AG04450 (cell line): ENCODE results near the gene WWOX. TPM values are rescaled to one million over a fixed set of nuclear protein-coding genes. Genes with fewer than 3 reads are reported as not detected.

Source experiments
- CTCF ChIA-PET: fragments of 300-600, 350-600 bp; formaldehyde crosslinking; extraction: SDS; loops from one replicate; lab custom pipeline; 2022; ENCODE audit warnings: antibody characterized with exemption, inconsistent platforms; lab: Charles Lee
- POLR2A ChIA-PET: fragments of 350-600 bp; formaldehyde crosslinking; extraction: SDS; loops from one replicate; lab custom pipeline; 2021; ENCODE audit warnings: antibody characterized with exemption, inconsistent platforms; lab: Yijun Ruan, JAX
- DNase-seq: peaks from one replicate; pipeline ENCODE4 v3.0.0-alpha.2; 2011; ENCODE audit warnings: low read depth, low spot score
- H3K27ac ChIP-seq: one replicate; pipeline ENCODE4 v1.5.1; 2012; ENCODE audit warnings: low read depth, low read length, control low read depth
- H3K27me3 ChIP-seq: one replicate; pipeline ENCODE4 v1.6.0; 2012; ENCODE audit warnings: low read length; ENCODE audit not compliant: control insufficient read depth, insufficient read depth
- H3K4me3 ChIP-seq: 2 replicates; pipeline ENCODE4 v1.5.1; 2011; ENCODE audit warnings: mild to moderate bottlenecking, low read depth, low read length, control low read depth
- H3K9me3 ChIP-seq: 2 replicates; pipeline ENCODE4 v1.5.1; 2012; ENCODE audit warnings: low read length; ENCODE audit not compliant: control insufficient read depth, insufficient read depth
- polyA plus RNA-seq: library from polyadenylated mRNA; depleted of rRNA; stranded (reverse); fragments of >200 nt; gene quantifications from 2 replicates; pipeline ENCODE4 v1.2.3, GENCODE V29; 2011
- TF ChIP-seq, protein P1 (sequence below): IDR thresholded peaks from 2 replicates; pipeline ENCODE4 v1.5.1; 2011; ENCODE audit warnings: low read depth, low read length, control low read depth, inconsistent platforms

WWOX gene
- polyA plus RNA-seq, 1 experiment: 2.1 TPM

DNA sequence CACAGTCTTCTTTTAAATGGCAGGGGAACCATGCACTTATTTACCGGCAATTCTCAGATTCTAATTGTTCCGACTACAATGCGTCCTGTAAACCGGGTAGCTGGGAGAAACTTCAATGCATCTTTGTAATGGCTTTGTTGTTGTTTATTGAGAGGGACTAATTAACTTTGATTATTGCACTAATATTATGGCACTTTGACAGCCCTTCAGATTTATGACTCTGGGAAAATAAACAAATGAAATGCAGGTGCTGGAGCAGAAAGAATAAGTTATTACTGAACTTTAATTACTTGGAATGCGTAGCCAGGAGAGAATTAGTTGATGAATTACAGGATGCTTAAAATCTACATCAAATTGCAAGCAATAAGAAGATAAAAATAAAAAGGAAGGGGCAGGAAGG lies 77.0 kb downstream of the WWOX start:
- Histone ChIP-seq H3K9me3 (peaks cover 5% of the 10 kb centered on the region), H3K27ac (no peak overlapping the region), H3K27me3 (no peaks in the 10 kb centered on the region), H3K4me3 (no peak overlapping the region)
- DNase-seq: no peak
- CTCF ChIA-PET: interaction anchor here (0.5 kb wide), 1 partner anchor 53 kb away, joined by 4 read pairs; no protein-coding TSS in a partner anchor
- TF ChIP-seq, protein P1, sequence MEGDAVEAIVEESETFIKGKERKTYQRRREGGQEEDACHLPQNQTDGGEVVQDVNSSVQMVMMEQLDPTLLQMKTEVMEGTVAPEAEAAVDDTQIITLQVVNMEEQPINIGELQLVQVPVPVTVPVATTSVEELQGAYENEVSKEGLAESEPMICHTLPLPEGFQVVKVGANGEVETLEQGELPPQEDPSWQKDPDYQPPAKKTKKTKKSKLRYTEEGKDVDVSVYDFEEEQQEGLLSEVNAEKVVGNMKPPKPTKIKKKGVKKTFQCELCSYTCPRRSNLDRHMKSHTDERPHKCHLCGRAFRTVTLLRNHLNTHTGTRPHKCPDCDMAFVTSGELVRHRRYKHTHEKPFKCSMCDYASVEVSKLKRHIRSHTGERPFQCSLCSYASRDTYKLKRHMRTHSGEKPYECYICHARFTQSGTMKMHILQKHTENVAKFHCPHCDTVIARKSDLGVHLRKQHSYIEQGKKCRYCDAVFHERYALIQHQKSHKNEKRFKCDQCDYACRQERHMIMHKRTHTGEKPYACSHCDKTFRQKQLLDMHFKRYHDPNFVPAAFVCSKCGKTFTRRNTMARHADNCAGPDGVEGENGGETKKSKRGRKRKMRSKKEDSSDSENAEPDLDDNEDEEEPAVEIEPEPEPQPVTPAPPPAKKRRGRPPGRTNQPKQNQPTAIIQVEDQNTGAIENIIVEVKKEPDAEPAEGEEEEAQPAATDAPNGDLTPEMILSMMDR: no peak
- POLR2A ChIA-PET: no interaction called here

DNA sequence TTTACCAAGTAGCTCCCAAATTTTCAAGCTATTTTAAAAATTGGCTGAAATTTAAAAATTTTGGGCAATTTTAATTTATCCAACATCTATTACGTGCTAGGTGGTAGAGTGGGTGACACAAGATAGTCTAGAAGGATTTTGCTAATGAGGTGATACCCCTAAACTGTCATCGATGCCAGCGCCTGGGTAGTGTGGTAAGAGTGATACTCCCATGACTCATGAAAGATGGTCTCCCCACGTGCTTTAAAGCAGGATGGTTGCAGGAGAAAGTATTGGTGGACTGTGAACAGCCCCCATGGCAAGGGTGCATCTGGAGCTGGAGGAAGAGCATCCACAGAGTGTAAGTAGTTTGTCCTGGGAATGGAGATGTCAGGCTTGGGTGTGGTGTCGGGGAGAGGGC lies 77.8 kb downstream of the WWOX start:
- ChIA-PET CTCF (no interaction called here), POLR2A (no interaction called here)
- Histone ChIP-seq H3K4me3 (no peak overlapping the region), H3K27me3 (no peaks in the 10 kb centered on the region), H3K27ac (no peak overlapping the region), H3K9me3 (peaks cover 5% of the 10 kb centered on the region)
- DNase-seq: no peak
- TF ChIP-seq, protein P1: no peak

GRCh38 chr16:78177987-78178386 lies 78.5 kb downstream of the WWOX start:
- POLR2A ChIA-PET: no interaction called here
- H3K9me3 ChIP-seq: peaks cover 5% of the 10 kb centered on the region
- no peak overlapping the region for H3K27ac ChIP-seq
- no peak for DNase-seq
- CTCF ChIA-PET: no interaction called here
- TF ChIP-seq, protein P1: no peak
- no peak overlapping the region for H3K4me3 ChIP-seq
- H3K27me3 ChIP-seq: no peaks in the 10 kb centered on the region

DNA sequence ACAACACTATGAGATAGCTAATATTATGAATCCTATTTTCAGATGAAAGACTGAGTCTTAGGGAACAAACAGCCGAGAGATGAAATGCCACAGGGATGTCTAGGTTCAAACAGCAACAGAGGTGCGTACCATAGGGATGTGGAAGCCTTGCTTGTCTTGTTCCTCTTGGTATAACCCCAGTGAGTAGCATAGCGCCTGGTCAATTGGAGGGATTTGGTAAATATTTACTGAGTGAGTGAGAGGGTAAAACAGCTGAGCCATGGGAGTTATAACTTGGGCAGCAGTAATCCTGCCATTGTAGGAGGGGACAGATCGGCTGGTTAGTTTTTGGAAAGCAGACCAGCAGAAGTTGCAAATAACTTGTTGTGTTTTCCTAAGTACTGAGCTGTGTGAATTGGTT lies 80.2 kb downstream of the WWOX start:
- no peaks in the 10 kb centered on the region for H3K27me3 ChIP-seq
- no peak for DNase-seq
- H3K4me3 ChIP-seq: no peak overlapping the region
- TF ChIP-seq, protein P1: no peak
- peaks cover 5% of the 10 kb centered on the region for H3K9me3 ChIP-seq
- H3K27ac ChIP-seq: no peak overlapping the region
- ChIA-PET CTCF (no interaction called here), POLR2A (no interaction called here)

DNA sequence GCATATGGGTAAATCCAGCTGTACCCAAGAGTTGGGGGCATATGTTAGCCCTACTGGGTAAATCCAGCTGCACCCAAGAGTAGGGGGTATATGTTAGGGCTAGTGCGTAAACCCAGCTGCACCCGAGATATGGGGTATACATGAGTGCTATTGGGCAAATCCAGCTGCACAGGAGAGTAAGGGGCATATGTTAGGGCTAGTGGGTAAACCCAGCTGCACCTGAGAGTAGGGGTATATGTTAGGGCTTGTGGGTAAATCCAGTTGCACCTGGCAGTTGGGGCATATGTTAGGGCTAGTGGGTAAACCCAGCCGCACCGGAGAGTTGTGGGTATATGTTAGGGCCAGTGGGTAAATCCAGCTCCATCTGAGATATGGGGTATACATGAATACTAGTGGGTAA lies 80.9 kb downstream of the WWOX start:
- H3K27ac ChIP-seq: no peak overlapping the region
- CTCF ChIA-PET: no interaction called here

More for the DNA sequence above, 80.9 kb downstream of the WWOX start:
- POLR2A ChIA-PET: no interaction called here
- Histone ChIP-seq H3K9me3 (peaks cover 2% of the 10 kb centered on the region), H3K4me3 (no peak overlapping the region), H3K27me3 (no peaks in the 10 kb centered on the region)
- no peak for DNase-seq
- TF ChIP-seq, protein P1: no peak
